ENCODE results near the gene STEEP1. TPM values are rescaled to one million over a fixed set of nuclear protein-coding genes. Genes with fewer than 3 reads are reported as not detected.
A peak's percentile ranks its signal among the peaks of the same experiment; 100 is the strongest.

Gene STEEP1
- total RNA-seq, 1 experiment from 2014 or later: 30.4 TPM

- peaks cover 12% of the 10 kb centered on the region for H3K9me3 ChIP-seq (ENCODE audit: control insufficient read depth, low read depth, low read length)
- no peaks in the 10 kb centered on the region; the same call in 1 of the 2 replicates for H3K79me2 ChIP-seq (ENCODE audit: insufficient read depth, low read length)
- no CpG with 5 or more reads among the region's 17 CpGs for WGBS (ENCODE audit: extremely low coverage, insufficient read length, low lambda C conversion rate)
- no peak overlapping the region for H3K23ac ChIP-seq (ENCODE audit: insufficient read length, low read depth, low read length)
- no peak overlapping the region for H2BK5ac ChIP-seq (ENCODE audit: insufficient read length, low read length)
- Mint-ChIP-seq H3K36me3 (ENCODE audit: insufficient read depth in 1 of 3, low read depth in 3 of 3) (peaks cover 12 to 19% (median 13%) of the 10 kb centered on the region in 3 experiments), H3K27me3 (ENCODE audit: low read depth) (peaks cover 36% of the 10 kb centered on the region), H3K9me3 (peaks cover 58% of the 10 kb centered on the region in 2 experiments), H3K4me3 (peak overlapping the region; percentile 80 to 88), H3K4me1 (peaks cover 15 to 16% of the 10 kb centered on the region in 2 experiments), H3K27ac (peak overlapping the region in 1 of 3 experiments; percentile 70; a peak in 1 of 7 replicates)
- H3T11ph ChIP-seq (ENCODE audit: low read length): no peak overlapping the region
- H3K56ac ChIP-seq (ENCODE audit: insufficient read length, low read depth, low read length): no peak overlapping the region
- DNase-seq: no peak
- no peak overlapping the region for H4K91ac ChIP-seq (ENCODE audit: insufficient read length, low read depth, low read length)
- H4K20me1 ChIP-seq (ENCODE audit: control insufficient read depth, insufficient read depth, insufficient read length): no peaks in the 10 kb centered on the region
- no peak overlapping the region for H4K8ac ChIP-seq (replicated peaks; ENCODE audit: insufficient read length, low read depth, low read length)
- no peak overlapping the region for H2BK12ac ChIP-seq (ENCODE audit: insufficient read length, low read depth, low read length)
- no peaks in the 10 kb centered on the region; the same call in 1 of the 2 replicates for H3K27me3 ChIP-seq (ENCODE audit: insufficient read depth, low read length)
- H2AK5ac ChIP-seq (ENCODE audit: insufficient read length, low read length): no peak overlapping the region
- no peak overlapping the region for H4K5ac ChIP-seq (ENCODE audit: insufficient read length, low read depth, low read length)
- no peak overlapping the region for H2AFZ ChIP-seq (ENCODE audit: low read length)
- H3K14ac ChIP-seq (ENCODE audit: insufficient read depth, low read length): no peak overlapping the region
- H3K4me1 ChIP-seq (ENCODE audit: insufficient read depth, low read length): no peaks in the 10 kb centered on the region; the same call in 1 of the 2 replicates
- H3K79me1 ChIP-seq (ENCODE audit: insufficient read depth, low read depth, low read length, poor library complexity, severe bottlenecking): no peaks in the 10 kb centered on the region
- no peak overlapping the region for H2BK20ac ChIP-seq (ENCODE audit: low read depth, low read length, poor library complexity, severe bottlenecking)
- H3K4me2 ChIP-seq (ENCODE audit: insufficient read depth, insufficient read length, low read length): peak overlapping the region; percentile 90
- no peak for TF ChIP-seq CTCF (conservative IDR thresholded peaks at IDR 0.05)
- peaks cover 8% of the 10 kb centered on the region for H3K23me2 ChIP-seq (ENCODE audit: insufficient read length, low read depth, low read length, poor library complexity, severe bottlenecking)
- H2BK15ac ChIP-seq (ENCODE audit: low read depth, low read length): no peak overlapping the region
- H3K4ac ChIP-seq (ENCODE audit: low read depth, low read length): no peak overlapping the region
- H3K27ac ChIP-seq (ENCODE audit: insufficient read length, low read depth, low read length): no peak overlapping the region
- H3K9ac ChIP-seq (ENCODE audit: extremely low read depth, insufficient read length, low read length): no peak overlapping the region
- no peak overlapping the region for H3K18ac ChIP-seq (ENCODE audit: insufficient read length, low read depth, low read length)
- no peak overlapping the region for H2BK120ac ChIP-seq (ENCODE audit: low read depth, low read length, poor library complexity, severe bottlenecking)
Observed at GRCh38 chrX:119604766-119605463, 39.7 kb upstream of the STEEP1 start.

All from H9 (cell line).